ENCODE data around the gene KCNK6. TPM values are rescaled to one million over a fixed set of nuclear protein-coding genes. Genes with fewer than 3 reads are reported as not detected.

KCNK6 gene
- total RNA-seq, 1 donor from 2014 or later, result 13.1 TPM

DNA sequence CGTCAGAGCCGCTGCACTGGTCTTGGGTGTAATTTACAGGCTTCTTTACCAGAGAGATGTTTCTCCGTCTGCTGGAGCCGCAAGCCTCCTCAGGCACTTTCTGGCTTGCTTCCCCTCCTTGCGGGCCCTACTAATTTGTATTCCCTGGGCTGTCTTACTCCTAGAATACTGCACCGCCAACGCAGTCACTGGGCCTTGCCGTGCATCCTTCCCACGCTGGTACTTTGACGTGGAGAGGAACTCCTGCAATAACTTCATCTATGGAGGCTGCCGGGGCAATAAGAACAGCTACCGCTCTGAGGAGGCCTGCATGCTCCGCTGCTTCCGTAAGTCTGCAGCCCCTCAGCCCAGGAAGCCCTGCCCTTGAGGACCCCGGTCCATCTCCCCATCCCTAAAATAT lies 29.7 kb upstream of the KCNK6 start:
- ATAC-seq (no peak), DNase-seq (no peak)
- Histone ChIP-seq H3K27ac (peak overlapping the region; percentile 55), H3K9me3 (no peaks in the 10 kb centered on the region), H3K4me3 (no peak overlapping the region), H3K36me3 (peaks cover 36% of the 10 kb centered on the region), H3K27me3 (no peaks in the 10 kb centered on the region), H3K4me1 (peaks cover 16% of the 10 kb centered on the region)
- TF ChIP-seq, protein P1, sequence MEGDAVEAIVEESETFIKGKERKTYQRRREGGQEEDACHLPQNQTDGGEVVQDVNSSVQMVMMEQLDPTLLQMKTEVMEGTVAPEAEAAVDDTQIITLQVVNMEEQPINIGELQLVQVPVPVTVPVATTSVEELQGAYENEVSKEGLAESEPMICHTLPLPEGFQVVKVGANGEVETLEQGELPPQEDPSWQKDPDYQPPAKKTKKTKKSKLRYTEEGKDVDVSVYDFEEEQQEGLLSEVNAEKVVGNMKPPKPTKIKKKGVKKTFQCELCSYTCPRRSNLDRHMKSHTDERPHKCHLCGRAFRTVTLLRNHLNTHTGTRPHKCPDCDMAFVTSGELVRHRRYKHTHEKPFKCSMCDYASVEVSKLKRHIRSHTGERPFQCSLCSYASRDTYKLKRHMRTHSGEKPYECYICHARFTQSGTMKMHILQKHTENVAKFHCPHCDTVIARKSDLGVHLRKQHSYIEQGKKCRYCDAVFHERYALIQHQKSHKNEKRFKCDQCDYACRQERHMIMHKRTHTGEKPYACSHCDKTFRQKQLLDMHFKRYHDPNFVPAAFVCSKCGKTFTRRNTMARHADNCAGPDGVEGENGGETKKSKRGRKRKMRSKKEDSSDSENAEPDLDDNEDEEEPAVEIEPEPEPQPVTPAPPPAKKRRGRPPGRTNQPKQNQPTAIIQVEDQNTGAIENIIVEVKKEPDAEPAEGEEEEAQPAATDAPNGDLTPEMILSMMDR (IDR thresholded peaks at IDR 0.05), result no peak
- intact Hi-C loops (cut with DNase I), result no loop called here

DNA sequence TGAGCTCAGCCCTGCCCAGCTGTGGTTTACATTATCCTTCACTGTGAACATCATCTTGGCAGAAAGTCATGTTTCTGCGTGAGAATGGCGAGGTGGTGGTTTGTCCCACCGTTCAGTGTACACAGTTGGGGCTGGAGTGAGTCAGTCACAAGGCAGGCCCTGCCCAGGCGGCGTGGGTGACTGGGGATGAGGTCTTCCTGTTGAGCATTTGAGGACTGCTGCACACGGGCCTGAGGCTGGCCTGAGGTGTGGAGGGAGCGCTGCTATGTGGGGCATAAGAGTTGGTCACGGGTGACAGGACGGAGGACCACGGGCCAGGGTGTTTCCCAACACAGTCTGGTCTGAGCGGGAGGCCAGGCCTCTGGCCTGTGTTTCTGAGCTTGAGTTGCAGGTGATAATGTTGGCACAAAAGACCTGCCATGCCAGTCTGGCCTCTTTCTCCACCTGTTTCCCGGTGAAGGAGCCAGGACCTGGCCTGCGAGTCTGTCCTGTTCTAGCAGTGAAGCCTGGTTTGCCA lies 29.0 kb upstream of the KCNK6 start:
- no peaks in the 10 kb centered on the region for H3K9me3 ChIP-seq
- no peak overlapping the region for H3K4me3 ChIP-seq
- H3K4me1 ChIP-seq, result peaks cover 13% of the 10 kb centered on the region
- peak overlapping the region; percentile 55 for H3K27ac ChIP-seq
- TF ChIP-seq, protein P1 (IDR thresholded peaks at IDR 0.05), result no peak
- peak; percentile 82 for DNase-seq
- peak; percentile 77 for ATAC-seq
- no peaks in the 10 kb centered on the region for H3K27me3 ChIP-seq
- intact Hi-C loops (cut with DNase I), result no loop called here
- H3K36me3 ChIP-seq, result peaks cover 36% of the 10 kb centered on the region

DNA sequence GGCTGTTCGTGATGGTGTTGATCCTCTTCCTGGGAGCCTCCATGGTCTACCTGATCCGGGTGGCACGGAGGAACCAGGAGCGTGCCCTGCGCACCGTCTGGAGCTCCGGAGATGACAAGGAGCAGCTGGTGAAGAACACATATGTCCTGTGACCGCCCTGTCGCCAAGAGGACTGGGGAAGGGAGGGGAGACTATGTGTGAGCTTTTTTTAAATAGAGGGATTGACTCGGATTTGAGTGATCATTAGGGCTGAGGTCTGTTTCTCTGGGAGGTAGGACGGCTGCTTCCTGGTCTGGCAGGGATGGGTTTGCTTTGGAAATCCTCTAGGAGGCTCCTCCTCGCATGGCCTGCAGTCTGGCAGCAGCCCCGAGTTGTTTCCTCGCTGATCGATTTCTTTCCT lies 27.8 kb upstream of the KCNK6 start:
- TF ChIP-seq, protein P1 (IDR thresholded peaks at IDR 0.05), result no peak
- DNase-seq (no peak), ATAC-seq (no peak)
- H3K4me1 ChIP-seq, result peaks cover 13% of the 10 kb centered on the region
- intact Hi-C loops (cut with DNase I), result no loop called here
- H3K27ac ChIP-seq, result no peak overlapping the region
- H3K9me3 ChIP-seq, result no peaks in the 10 kb centered on the region
- no peak overlapping the region for H3K4me3 ChIP-seq
- H3K27me3 ChIP-seq, result no peaks in the 10 kb centered on the region
- peaks cover 36% of the 10 kb centered on the region for H3K36me3 ChIP-seq

DNA sequence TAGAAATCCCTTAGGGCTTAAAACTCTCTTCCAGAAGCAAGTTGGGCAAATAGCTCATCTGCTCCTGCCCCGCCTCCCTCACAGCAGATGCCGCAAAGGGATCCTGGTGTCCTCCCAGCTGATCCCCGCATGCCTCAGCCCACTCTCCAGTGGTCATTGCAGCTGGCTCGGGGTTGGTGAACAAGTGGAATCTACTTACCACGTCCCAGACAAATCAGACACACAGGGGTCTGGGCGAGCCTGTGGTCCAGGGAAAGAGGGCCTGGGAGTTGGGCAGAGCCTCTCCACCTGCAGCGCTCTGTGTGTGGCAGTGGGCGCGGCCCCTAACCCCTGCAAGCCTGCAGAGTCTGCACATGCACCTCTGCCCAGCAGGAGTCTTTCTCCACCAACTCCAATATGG lies 26.4 kb upstream of the KCNK6 start:
- ATAC-seq, result no peak
- intact Hi-C loops (cut with DNase I), result no loop called here
- peaks cover 32% of the 10 kb centered on the region for H3K36me3 ChIP-seq

DNA sequence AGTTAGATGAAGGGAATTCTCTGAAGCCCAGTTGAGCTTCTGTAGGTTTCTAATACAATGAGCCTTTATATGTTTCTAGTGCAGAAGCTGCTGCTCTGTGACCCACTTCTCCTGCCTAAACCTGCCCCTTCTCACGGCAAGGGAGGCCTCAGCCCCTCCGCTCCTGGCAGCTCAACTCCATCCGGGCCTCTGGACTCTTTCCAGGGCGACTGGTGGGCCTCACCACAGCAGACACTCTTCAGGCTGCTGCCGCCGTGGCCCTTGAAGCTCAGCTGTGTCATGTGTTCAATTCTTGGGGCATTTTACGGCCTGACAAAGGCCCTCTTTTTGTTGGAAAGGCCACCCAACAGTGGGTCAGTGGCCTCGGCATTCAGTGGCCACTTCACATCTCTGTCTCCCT lies 25.6 kb upstream of the KCNK6 start:
- TF ChIP-seq, protein P1 (IDR thresholded peaks at IDR 0.05), result no peak

More for the DNA sequence above, 26.4 kb upstream of the KCNK6 start:
- no peak for DNase-seq
- Histone ChIP-seq H3K4me3 (no peak overlapping the region), H3K4me1 (peaks cover 13% of the 10 kb centered on the region), H3K27me3 (no peaks in the 10 kb centered on the region), H3K27ac (no peak overlapping the region), H3K9me3 (no peaks in the 10 kb centered on the region)
- TF ChIP-seq, protein P1 (IDR thresholded peaks at IDR 0.05), result no peak

More for the DNA sequence above, 25.6 kb upstream of the KCNK6 start:
- no peak overlapping the region for H3K4me3 ChIP-seq
- no peaks in the 10 kb centered on the region for H3K27me3 ChIP-seq
- H3K4me1 ChIP-seq, result peaks cover 13% of the 10 kb centered on the region
- peaks cover 25% of the 10 kb centered on the region for H3K36me3 ChIP-seq
- intact Hi-C loops (cut with DNase I), result no loop called here
- ATAC-seq (no peak), DNase-seq (no peak)
- H3K27ac ChIP-seq, result no peak overlapping the region
- no peaks in the 10 kb centered on the region for H3K9me3 ChIP-seq
